GM10248 (cell line): ENCODE data around the gene ZNF236.
A peak's percentile ranks its signal among the peaks of the same experiment; 100 is the strongest.
"Not testable (repeated sequence)": the region's sequence is repeated elsewhere in the genome, so short reads cannot be mapped to it uniquely, and the experiment has no call there.

ENCODE experiments used
- CTCF ChIA-PET: fragments of 300-600 bp; sonication (Branson Sonifier 250); formaldehyde crosslinking; extraction: SDS; loops from one replicate; lab custom pipeline; 2021; ENCODE audit warnings: antibody characterized with exemption; lab: Yijun Ruan, JAX
- POLR2A ChIA-PET: fragments of 350-650 bp; sonication (Branson Sonifier 250); formaldehyde crosslinking; extraction: SDS; loops from one replicate; lab custom pipeline; 2020; ENCODE audit warnings: antibody characterized with exemption; lab: Yijun Ruan, JAX
- DNase-seq: peaks from one replicate; pipeline ENCODE4 v3.0.0; 2012; ENCODE audit errors: extremely low spot score
- CTCF ChIP-seq: IDR thresholded peaks from 2 replicates; pipeline ENCODE4 v1.5.1; 2012; ENCODE audit warnings: mild to moderate bottlenecking, low read depth; ENCODE audit errors: extremely low read depth, missing control alignments, control extremely low read depth

Gene ZNF236

GRCh38 chr18:76822506-76823160 lies at the start of gene ZNF236:
Gene ZNF236, plus strand, starts transcription at chr18:76822557. Its CDS starts 51 bp downstream, at chr18:76822608.
- peak; percentile 84 for DNase-seq
- TF ChIP-seq CTCF: peak; percentile 5
- POLR2A ChIA-PET: no interaction called here
- CTCF ChIA-PET: interaction anchor here (1.8 to 12.5 kb wide), 2 partner anchors 19 to 21 kb away, joined by 9 to 179 read pairs; no protein-coding TSS in a partner anchor

DNA sequence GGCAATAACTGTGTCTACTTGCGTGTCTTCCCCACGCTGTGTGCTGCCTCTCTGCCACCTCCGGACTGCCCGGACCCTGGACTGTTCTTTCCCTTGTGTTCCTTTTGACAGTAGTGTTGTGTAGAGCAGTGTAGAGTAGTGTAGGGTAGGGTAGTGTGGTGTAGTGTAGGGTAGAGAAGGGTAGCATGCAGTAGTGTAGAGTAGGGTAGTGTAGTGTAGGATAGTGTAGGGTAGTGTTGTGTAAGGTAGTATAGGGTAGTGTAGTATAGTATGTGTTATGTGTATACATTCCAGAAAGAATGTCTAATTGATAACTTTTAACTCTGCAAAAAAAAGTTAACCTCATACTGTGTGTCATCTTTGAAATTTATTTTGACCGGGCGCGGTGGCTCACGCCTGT lies 49.7 kb upstream of the ZNF236 start:
- ChIA-PET CTCF (no interaction called here), POLR2A (no interaction called here)
- no peak for TF ChIP-seq CTCF
- DNase-seq: no peak

- CTCF ChIA-PET: interaction anchor here (1.7 kb wide), 1 partner anchor 68 kb away, joined by 3 read pairs; no protein-coding TSS in a partner anchor
- POLR2A ChIA-PET, DNase-seq: not testable (repeated sequence)
Measured at GRCh38 chr18:76777036-76777435, 45.3 kb upstream of the ZNF236 start.

- CTCF ChIA-PET: interaction anchor here (1.3 kb wide), 1 partner anchor 18 kb away, joined by 3 read pairs; no protein-coding TSS in a partner anchor
- POLR2A ChIA-PET: no interaction called here
- no peak for DNase-seq
- no peak for TF ChIP-seq CTCF
Measured at GRCh38 chr18:76783786-76784484, 38.4 kb upstream of the ZNF236 start.

GRCh38 chr18:76785872-76786271 lies 36.5 kb upstream of the ZNF236 start:
- CTCF ChIA-PET: interaction anchor here (1.2 kb wide), 1 partner anchor 16 kb away, joined by 10 read pairs; no protein-coding TSS in a partner anchor
- no peak for TF ChIP-seq CTCF
- POLR2A ChIA-PET: no interaction called here
- DNase-seq: no peak

DNA sequence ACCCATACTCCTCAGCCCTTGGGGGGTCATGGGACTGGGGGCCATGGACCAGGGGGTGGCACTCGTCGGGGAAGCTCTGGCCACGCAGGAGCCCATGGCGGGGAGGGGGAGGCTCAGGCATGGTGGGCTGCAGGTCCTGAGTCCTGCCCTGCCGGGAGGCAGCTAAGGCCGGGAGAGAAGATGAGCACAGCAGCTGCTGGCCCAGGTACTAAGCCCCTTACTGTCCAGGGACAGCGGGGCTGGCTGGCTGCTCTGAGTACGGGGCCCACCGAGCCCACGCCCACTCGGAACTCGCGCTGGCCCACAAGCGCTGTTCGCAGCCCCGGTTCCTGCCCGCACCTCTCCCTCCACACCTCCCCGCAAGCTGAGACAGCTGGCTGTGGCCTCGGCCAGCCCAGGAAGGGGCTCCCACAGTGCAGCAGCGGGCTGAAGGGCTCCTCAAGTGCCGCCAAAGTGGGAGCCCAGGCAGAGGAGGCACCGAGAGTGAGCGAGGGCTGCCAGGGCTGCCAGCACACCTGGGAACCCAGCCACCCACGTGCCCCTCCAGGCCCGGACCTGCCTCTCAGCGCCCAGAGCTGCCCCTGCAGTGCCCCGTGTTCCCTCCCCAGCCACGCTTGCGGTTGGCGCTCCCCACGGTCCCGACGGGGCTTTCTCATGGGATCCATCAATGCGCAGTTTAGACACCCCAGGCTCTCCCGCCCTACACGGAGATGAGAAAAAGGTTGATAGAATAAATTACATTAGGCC lies 33.6 kb upstream of the ZNF236 start:
- no peak for DNase-seq
- no peak for TF ChIP-seq CTCF
- CTCF ChIA-PET: interaction anchor here (0.9 to 5.9 kb wide), 4 partner anchors 9 to 212 kb away, joined by 3 to 51 read pairs (median 3); no protein-coding TSS in a partner anchor
- POLR2A ChIA-PET: no interaction called here
